NAMALWA (cell line): ENCODE results near the gene FAM156B.
"Not testable (repeated sequence)": the region's sequence is repeated elsewhere in the genome, so short reads cannot be mapped to it uniquely, and the experiment has no call there.

Experiments
- DNase-seq: peaks from one replicate; pipeline ENCODE4 v3.0.0-alpha.2; 2015; ENCODE audit warnings: low spot score

The FAM156B gene

GRCh38 chrX:52896855-52897709 lies at the start of gene FAM156B:
Gene FAM156B (plus strand): TSS chrX:52897330. CDS start chrX:52907226, 9,896 bp downstream.
- not testable (repeated sequence) for DNase-seq

GRCh38 chrX:52852110-52852860 lies 44.8 kb upstream of the FAM156B start:
- no peak for DNase-seq

GRCh38 chrX:52856991-52857525 lies 40.1 kb upstream of the FAM156B start:
- DNase-seq = not testable (repeated sequence)

GRCh38 chrX:52865343-52865998 lies 31.7 kb upstream of the FAM156B start:
- no peak for DNase-seq

- DNase-seq = no peak
These were observed 29.4 kb upstream of the FAM156B start, which contains the start of gene XAGE3 for GRCh38 chrX:52867610-52868348. Gene XAGE3 (minus strand): TSS chrX:52868083. CDS start chrX:52867133, 950 bp downstream.

- no peak for DNase-seq
These were observed 27.1 kb upstream of the FAM156B start for GRCh38 chrX:52870046-52870445.

GRCh38 chrX:52873825-52874224 lies 23.3 kb upstream of the FAM156B start:
- DNase-seq = not testable (repeated sequence)

GRCh38 chrX:52874661-52875060 lies 22.5 kb upstream of the FAM156B start:
- DNase-seq = no peak

GRCh38 chrX:52875436-52875835 lies 21.7 kb upstream of the FAM156B start:
- not testable (repeated sequence) for DNase-seq

GRCh38 chrX:52876386-52876785 lies 20.7 kb upstream of the FAM156B start:
- DNase-seq = not testable (repeated sequence)

GRCh38 chrX:52887459-52887858 lies 9.7 kb upstream of the FAM156B start:
- not testable (repeated sequence) for DNase-seq

- DNase-seq = not testable (repeated sequence)
These were observed 9.0 kb upstream of the FAM156B start for GRCh38 chrX:52888090-52888489.

GRCh38 chrX:52896438-52896837 lies 692 bp upstream of the FAM156B start:
- not testable (repeated sequence) for DNase-seq

- DNase-seq = not testable (repeated sequence)
These were observed 8.4 kb downstream of the FAM156B start for GRCh38 chrX:52905531-52905930.

- DNase-seq = not testable (repeated sequence)
These were observed 8.9 kb downstream of the FAM156B start for GRCh38 chrX:52906072-52906471.

- not testable (repeated sequence) for DNase-seq
These were observed 10.0 kb downstream of the FAM156B start for GRCh38 chrX:52907137-52907536.

- not testable (repeated sequence) for DNase-seq
These were observed 10.8 kb downstream of the FAM156B start for GRCh38 chrX:52907900-52908299.

- DNase-seq = not testable (repeated sequence)
These were observed 12.3 kb downstream of the FAM156B start for GRCh38 chrX:52909313-52909969.

GRCh38 chrX:52913681-52914080 lies 16.6 kb downstream of the FAM156B start:
- not testable (repeated sequence) for DNase-seq

- not testable (repeated sequence) for DNase-seq
These were observed 17.6 kb downstream of the FAM156B start for GRCh38 chrX:52914704-52915103.
